A549 (cell line): Measurements from ENCODE around the gene PTP4A2. TPM values are rescaled to one million over a fixed set of nuclear protein-coding genes. Genes with fewer than 3 reads are reported as not detected.
A peak's percentile ranks its signal among the peaks of the same experiment; 100 is the strongest.

Source experiments
- ATAC-seq, 2 experiments: fragments of 200-7000 bp in 1 of 2; fragments of >200 bp in 1 of 2; cut with Nextera tagmentation in 1 of 2; cut with Tn5 transposase in 1 of 2; 3 replicates each; pipeline versions ENCODE4 v1.8.0 to v1.9.1; 2018 to 2020; ENCODE audit warnings: mild to moderate bottlenecking in 1 of 2, moderate library complexity in 1 of 2
- CTCF ChIA-PET: fragments of 300-600 bp; sonication (Branson Sonifier 250); formaldehyde crosslinking; extraction: SDS; loops from one replicate; lab custom pipeline; 2021; ENCODE audit warnings: antibody characterized with exemption, inconsistent platforms; lab: Yijun Ruan, JAX
- POLR2A ChIA-PET: fragments of 350-600 bp; formaldehyde crosslinking; extraction: SDS; loops from one replicate; lab custom pipeline; 2021; ENCODE audit warnings: antibody characterized with exemption, inconsistent platforms; lab: Yijun Ruan, JAX
- DNase-seq, 2 experiments: peaks; one replicate each; pipeline versions ENCODE4 v3.0.0 to v3.0.0-alpha.2; 2011 to 2016; ENCODE audit warnings: low read depth in 1 of 2, low spot score in 1 of 2
- FAIRE-seq: peaks from 2 replicates; lab custom pipeline; 2011; peaks lifted over from hg19 to GRCh38; lab: Jason Lieb, UNC
- H3K27ac ChIP-seq, 2 experiments: fragments of >200 bp; sonication (Bioruptor Twin); formaldehyde crosslinking; 3 replicates each; pipeline ENCODE4 v1.5.1; 2016 to 2017
- H3K4me1 ChIP-seq: fragments of >200 bp; sonication (Bioruptor Twin); formaldehyde crosslinking; 3 replicates; pipeline ENCODE4 v1.6.1; 2016
- H3K4me2 ChIP-seq: fragments of >200 bp; sonication (Bioruptor Twin); formaldehyde crosslinking; 3 replicates; pipeline ENCODE4 v1.6.1; 2016
- H3K4me3 ChIP-seq: fragments of >200 bp; sonication (Bioruptor Twin); formaldehyde crosslinking; 3 replicates; pipeline ENCODE4 v1.5.1; 2016
- H3K9me3 ChIP-seq: fragments of >200 bp; sonication (Bioruptor Twin); formaldehyde crosslinking; 3 replicates; pipeline ENCODE4 v1.6.1; 2016
- CBX8 ChIP-seq: fragments of 200-600 bp; sonication (generic); IDR thresholded peaks from 2 replicates; pipeline ENCODE4 v1.6.1; 2016
- CEBPB ChIP-seq, 2 experiments: fragments of >200 bp in 1 of 2; sonication (Bioruptor Twin) in 1 of 2; formaldehyde crosslinking in 1 of 2; IDR thresholded peaks; 2 replicates each; pipeline ENCODE4 v1.6.1; 2012 to 2016
- EHF ChIP-seq: fragments of 250-450 bp; sonication (Bioruptor Pico); IDR thresholded peaks from 2 replicates; pipeline ENCODE4 v1.5.0; 2020; ENCODE audit warnings: mild to moderate bottlenecking
- EHMT2 ChIP-seq: fragments of 200-600 bp; sonication (generic); IDR thresholded peaks from 2 replicates; pipeline ENCODE4 v1.6.1; 2016; ENCODE audit warnings: antibody characterized with exemption, low read depth, mild to moderate bottlenecking, moderate library complexity
- EP300 ChIP-seq, 2 experiments: fragments of >200 bp; sonication (Bioruptor Twin); formaldehyde crosslinking; IDR thresholded peaks; 2 replicates in 1 of 2; 3 replicates in 1 of 2; pipeline ENCODE4 v1.6.1; 2016 to 2017
- FOSL2 ChIP-seq, 2 experiments: fragments of 450-650 bp in 1 of 2; fragments of >200 bp in 1 of 2; sonication (Bioruptor Twin) in 1 of 2; formaldehyde crosslinking; IDR thresholded peaks; 2 replicates each; pipeline versions ENCODE4 v1.5.0 to v1.6.1; 2016 to 2020; ENCODE audit warnings: mild to moderate bottlenecking in 1 of 2, moderate library complexity in 1 of 2
- GATA3 ChIP-seq: IDR thresholded peaks from 2 replicates; pipeline ENCODE4 v1.6.1; 2012; ENCODE audit warnings: borderline replicate concordance
- HOXB13 ChIP-seq: fragments of 250-450 bp; sonication (Bioruptor Pico); IDR thresholded peaks from 2 replicates; pipeline ENCODE4 v1.5.0; 2020; ENCODE audit warnings: low read depth, mild to moderate bottlenecking, moderate library complexity
- HOXB5 ChIP-seq: fragments of 250-450 bp; sonication (Bioruptor Pico); IDR thresholded peaks from 2 replicates; pipeline ENCODE4 v1.5.0; 2020; ENCODE audit warnings: mild to moderate bottlenecking, moderate library complexity
- JUN ChIP-seq, 2 experiments: fragments of >200 bp; sonication (Bioruptor Twin); formaldehyde crosslinking; IDR thresholded peaks; 2 replicates in 1 of 2; 3 replicates in 1 of 2; pipeline ENCODE4 v1.6.1; 2016 to 2017
- KDM1A ChIP-seq: fragments of 200-600 bp; sonication (generic); IDR thresholded peaks from 2 replicates; pipeline ENCODE4 v1.6.1; 2016; ENCODE audit warnings: low read depth, mild to moderate bottlenecking
- MYC ChIP-seq: IDR thresholded peaks from 2 replicates; pipeline ENCODE4 v1.6.1; 2012; ENCODE audit warnings: mild to moderate bottlenecking, inconsistent platforms, low read length, improper control_type of control experiment, borderline replicate concordance
- NFE2L2 ChIP-seq: fragments of 150-350 bp; conservative IDR thresholded peaks from 2 replicates; pipeline ENCODE4 v1.6.1; 2014; ENCODE audit warnings: low read length
- POLR2AphosphoS2 ChIP-seq: conservative IDR thresholded peaks from 2 replicates; pipeline ENCODE4 v1.6.1; 2012; ENCODE audit warnings: low read length, improper control_type of control experiment, inconsistent platforms
- RCOR1 ChIP-seq: fragments of 150-350 bp; IDR thresholded peaks from 2 replicates; pipeline ENCODE4 v1.6.1; 2014; ENCODE audit warnings: antibody characterized with exemption, low read length, low read depth
- RFX5 ChIP-seq: fragments of 450-650 bp; IDR thresholded peaks from 2 replicates; pipeline ENCODE4 v1.7.1; 2014; ENCODE audit warnings: antibody characterized with exemption, mild to moderate bottlenecking, moderate library complexity
- SMC3 ChIP-seq: fragments of >200 bp; sonication (Bioruptor Twin); formaldehyde crosslinking; IDR thresholded peaks from 3 replicates; pipeline ENCODE4 v1.6.1; 2018; ENCODE audit warnings: inconsistent platforms
- SREBF2 ChIP-seq: fragments of 450-650 bp; IDR thresholded peaks from 2 replicates; pipeline ENCODE4 v1.6.1; 2014; ENCODE audit warnings: mild to moderate bottlenecking, moderate library complexity
- TFCP2L1 ChIP-seq: fragments of 250-450 bp; sonication (Bioruptor Pico); IDR thresholded peaks from 2 replicates; pipeline ENCODE4 v1.5.0; 2021; ENCODE audit warnings: mild to moderate bottlenecking
- TP53 ChIP-seq: fragments of 250-450 bp; sonication (Bioruptor Pico); IDR thresholded peaks from 2 replicates; pipeline ENCODE4 v1.5.0; 2021; ENCODE audit warnings: mild to moderate bottlenecking, moderate library complexity
- ZC3H11A ChIP-seq: fragments of 450-650 bp; IDR thresholded peaks from 2 replicates; pipeline ENCODE4 v1.6.1; 2014; ENCODE audit warnings: antibody characterized with exemption, mild to moderate bottlenecking
- ZNF302 ChIP-seq: fragments of 250-450 bp; sonication (Bioruptor Pico); IDR thresholded peaks from 2 replicates; pipeline ENCODE4 v1.9.0; 2021; ENCODE audit warnings: inconsistent platforms, mild to moderate bottlenecking, moderate library complexity
- ZSCAN20 ChIP-seq: fragments of 250-450 bp; sonication (Bioruptor Pico); IDR thresholded peaks from 2 replicates; pipeline ENCODE4 v1.8.0; 2022; ENCODE audit warnings: mild to moderate bottlenecking, moderate library complexity
- WGBS: methylation state at CpG from one replicate; pipeline ENCODE4 v1.1.6; 2017; ENCODE audit errors: missing lambda C conversion rate; 5-methylcytosine and 5-hydroxymethylcytosine counted together
- polyA plus RNA-seq, 4 experiments: library from polyadenylated mRNA; depleted of rRNA in 3 of 4; stranded (reverse); fragments of >200 nt; fragmentation: RNase III in 1 of 4; extraction: RNeasy Plus Mini Kit Qiagen cat#74134 plus additional on column Dnase treatment in 1 of 4; gene quantifications; 2 replicates in 3 of 4; 3 replicates in 1 of 4; pipeline ENCODE4 v1.2.3, GENCODE V29; 2011 to 2017
- TF ChIP-seq, protein P1 (sequence below): IDR thresholded peaks from 2 replicates; pipeline ENCODE4 v1.6.1; 2012
- TF ChIP-seq, protein P2 (sequence below): fragments of 450-650 bp; IDR thresholded peaks from 2 replicates; pipeline ENCODE4 v1.6.1; 2014; ENCODE audit warnings: antibody characterized with exemption
- TF ChIP-seq, protein P3 (sequence below): fragments of >200 bp; sonication (Bioruptor Twin); formaldehyde crosslinking; IDR thresholded peaks from 3 replicates; pipeline ENCODE4 v1.6.1; 2016
- TF ChIP-seq, protein P4 (sequence below): fragments of >200 bp; sonication (Bioruptor Twin); formaldehyde crosslinking; IDR thresholded peaks from 3 replicates; pipeline ENCODE4 v1.5.1; 2016

The PTP4A2 gene
- polyA plus RNA-seq, 2 of the 4 experiments (the other 2 are of a cell fraction), result 234 to 563 TPM

DNA sequence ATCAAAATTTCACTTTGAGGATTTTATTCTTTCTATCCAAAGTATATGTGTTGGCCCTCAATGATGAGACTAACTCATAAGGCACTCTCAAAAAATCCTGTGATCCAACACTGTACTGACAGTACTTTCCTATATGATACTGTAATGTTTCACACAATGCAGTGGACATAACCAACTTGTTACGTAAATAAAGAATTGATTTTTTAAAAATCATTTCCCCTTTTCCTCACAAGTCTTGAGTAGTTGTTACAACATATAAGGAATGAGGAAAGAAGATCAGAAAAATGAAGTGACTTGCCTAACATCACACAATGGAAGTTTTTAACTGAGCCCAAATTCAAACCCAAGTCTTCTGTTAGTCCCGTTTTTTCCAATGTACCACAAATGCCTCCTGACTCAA, 17.2 kb downstream of the PTP4A2 start:
- 0 out of 4 replicates have a peak, but pooled peaks of 1 of the 2 experiments have one; percentile 16 for TF ChIP-seq CEBPB (IDR thresholded peaks at IDR 0.05)
- TF ChIP-seq SMC3, result no peak
- DNase-seq (peak in 1 of 2 experiments; percentile 25), FAIRE-seq (no peak), ATAC-seq (no peak; a peak in 1 of 6 replicates)
- no peaks in the 10 kb centered on the region for H3K9me3 ChIP-seq
- peak overlapping the region; percentile 32 to 56 for H3K27ac ChIP-seq
- H3K4me3 ChIP-seq, result no peak overlapping the region
- ChIA-PET POLR2A (interaction anchor here (0.6 to 1.1 kb wide), 3 partner anchors 16 to 43 kb away, joined by 3 to 4 read pairs (median 3); partner anchors contain the start of gene PTP4A2), CTCF (interaction anchor here (1.0 kb wide), 1 partner anchor 43 kb away, joined by 7 read pairs; no protein-coding TSS in a partner anchor)
- peaks cover 53% of the 10 kb centered on the region for H3K4me1 ChIP-seq
- 52% methylated on average over 2 of the region's 2 CpGs for WGBS
- H3K4me2 ChIP-seq, result peak overlapping the region; percentile 48

DNA sequence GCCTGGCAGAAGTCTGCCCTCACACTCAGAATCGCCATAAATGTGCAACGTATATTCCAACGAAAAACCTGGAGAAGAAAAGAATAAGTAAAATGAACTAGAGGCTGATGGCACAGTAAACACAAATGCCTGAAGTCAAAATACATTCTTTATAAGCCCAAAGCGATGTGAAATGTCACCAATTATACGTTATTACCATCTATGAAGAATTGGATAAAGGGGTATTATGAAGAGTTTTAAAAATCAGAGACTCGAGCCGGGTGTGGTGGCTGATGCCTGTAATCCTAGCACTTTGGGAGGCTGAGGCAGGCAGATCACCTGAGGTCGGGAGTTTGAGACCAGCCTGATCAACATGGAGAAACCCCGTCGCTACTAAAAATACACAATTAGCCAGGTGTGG, 18.6 kb downstream of the PTP4A2 start:
- CTCF ChIA-PET, result interaction anchor here (1.1 kb wide), 2 partner anchors 10 to 45 kb away, joined by 3 to 4 read pairs; no protein-coding TSS in a partner anchor

DNA sequence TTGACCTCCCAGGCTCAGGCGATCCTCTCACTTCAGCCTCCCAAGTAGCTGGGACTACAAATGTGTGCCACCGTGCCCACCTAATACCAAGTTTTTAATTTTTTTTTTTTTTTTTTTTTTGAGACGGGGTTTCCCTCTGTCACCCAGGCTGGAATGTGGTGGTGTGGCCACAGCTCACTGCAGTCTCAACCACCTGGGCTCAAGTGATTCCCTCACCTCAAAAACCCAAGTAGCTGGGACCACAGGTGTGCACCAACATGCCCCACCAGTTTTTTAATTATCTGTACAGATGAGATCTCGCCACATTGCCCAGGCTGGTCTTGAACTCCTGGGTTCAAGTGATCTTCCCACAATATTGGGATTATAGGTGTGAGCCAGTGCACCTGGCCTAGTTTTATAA, 22.7 kb downstream of the PTP4A2 start:
- Histone ChIP-seq H3K9me3 (no peaks in the 10 kb centered on the region), H3K4me1 (peaks cover 38% of the 10 kb centered on the region), H3K27ac (no peak overlapping the region), H3K4me3 (no peak overlapping the region), H3K4me2 (no peak overlapping the region)
- DNase-seq (no peak), ATAC-seq (no peak), FAIRE-seq (no peak)
- ChIA-PET CTCF (interaction anchor here (0.9 to 2.3 kb wide), 2 partner anchors 20 to 48 kb away, joined by 3 to 7 read pairs; no protein-coding TSS in a partner anchor), POLR2A (interaction anchor here (0.6 kb wide), 1 partner anchor 61 kb away, joined by 3 read pairs; no protein-coding TSS in a partner anchor)
- WGBS, result 99% methylated on average over 4 of the region's 4 CpGs
- TF ChIP-seq HOXB13 (CRISPR knock-in tag) (no peak), ZC3H11A (no peak), HOXB5 (CRISPR knock-in tag) (no peak), NFE2L2 (no peak), SREBF2 (no peak), MYC (no peak), EHF (no peak)
- TF ChIP-seq, protein P1, sequence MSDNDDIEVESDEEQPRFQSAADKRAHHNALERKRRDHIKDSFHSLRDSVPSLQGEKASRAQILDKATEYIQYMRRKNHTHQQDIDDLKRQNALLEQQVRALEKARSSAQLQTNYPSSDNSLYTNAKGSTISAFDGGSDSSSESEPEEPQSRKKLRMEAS, result no peak
- TF ChIP-seq, protein P2, sequence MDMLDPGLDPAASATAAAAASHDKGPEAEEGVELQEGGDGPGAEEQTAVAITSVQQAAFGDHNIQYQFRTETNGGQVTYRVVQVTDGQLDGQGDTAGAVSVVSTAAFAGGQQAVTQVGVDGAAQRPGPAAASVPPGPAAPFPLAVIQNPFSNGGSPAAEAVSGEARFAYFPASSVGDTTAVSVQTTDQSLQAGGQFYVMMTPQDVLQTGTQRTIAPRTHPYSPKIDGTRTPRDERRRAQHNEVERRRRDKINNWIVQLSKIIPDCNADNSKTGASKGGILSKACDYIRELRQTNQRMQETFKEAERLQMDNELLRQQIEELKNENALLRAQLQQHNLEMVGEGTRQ, result no peak

More for the DNA sequence above, 18.6 kb downstream of the PTP4A2 start:
- TF ChIP-seq EHMT2 (no peak), POLR2AphosphoS2 (no peak), RFX5 (no peak), GATA3 (no peak), JUN (IDR thresholded peaks at IDR 0.05) (no peak), TP53 (no peak), RCOR1 (no peak), HOXB5 (CRISPR knock-in tag) (no peak), EP300 (IDR thresholded peaks at IDR 0.05) (no peak), SMC3 (no peak), ZNF302 (CRISPR knock-in tag) (no peak), ZSCAN20 (CRISPR knock-in tag) (no peak), CBX8 (no peak), KDM1A (no peak), FOSL2 (IDR thresholded peaks at IDR 0.05) (no peak), FOSL2 (CRISPR knock-in tag; IDR thresholded peaks at IDR 0.05) (no peak), NFE2L2 (no peak), TFCP2L1 (no peak)
- TF ChIP-seq, protein P3, sequence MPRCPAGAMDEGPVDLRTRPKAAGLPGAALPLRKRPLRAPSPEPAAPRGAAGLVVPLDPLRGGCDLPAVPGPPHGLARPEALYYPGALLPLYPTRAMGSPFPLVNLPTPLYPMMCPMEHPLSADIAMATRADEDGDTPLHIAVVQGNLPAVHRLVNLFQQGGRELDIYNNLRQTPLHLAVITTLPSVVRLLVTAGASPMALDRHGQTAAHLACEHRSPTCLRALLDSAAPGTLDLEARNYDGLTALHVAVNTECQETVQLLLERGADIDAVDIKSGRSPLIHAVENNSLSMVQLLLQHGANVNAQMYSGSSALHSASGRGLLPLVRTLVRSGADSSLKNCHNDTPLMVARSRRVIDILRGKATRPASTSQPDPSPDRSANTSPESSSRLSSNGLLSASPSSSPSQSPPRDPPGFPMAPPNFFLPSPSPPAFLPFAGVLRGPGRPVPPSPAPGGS, result no peak
- TF ChIP-seq, protein P2, result no peak
- TF ChIP-seq, protein P4, sequence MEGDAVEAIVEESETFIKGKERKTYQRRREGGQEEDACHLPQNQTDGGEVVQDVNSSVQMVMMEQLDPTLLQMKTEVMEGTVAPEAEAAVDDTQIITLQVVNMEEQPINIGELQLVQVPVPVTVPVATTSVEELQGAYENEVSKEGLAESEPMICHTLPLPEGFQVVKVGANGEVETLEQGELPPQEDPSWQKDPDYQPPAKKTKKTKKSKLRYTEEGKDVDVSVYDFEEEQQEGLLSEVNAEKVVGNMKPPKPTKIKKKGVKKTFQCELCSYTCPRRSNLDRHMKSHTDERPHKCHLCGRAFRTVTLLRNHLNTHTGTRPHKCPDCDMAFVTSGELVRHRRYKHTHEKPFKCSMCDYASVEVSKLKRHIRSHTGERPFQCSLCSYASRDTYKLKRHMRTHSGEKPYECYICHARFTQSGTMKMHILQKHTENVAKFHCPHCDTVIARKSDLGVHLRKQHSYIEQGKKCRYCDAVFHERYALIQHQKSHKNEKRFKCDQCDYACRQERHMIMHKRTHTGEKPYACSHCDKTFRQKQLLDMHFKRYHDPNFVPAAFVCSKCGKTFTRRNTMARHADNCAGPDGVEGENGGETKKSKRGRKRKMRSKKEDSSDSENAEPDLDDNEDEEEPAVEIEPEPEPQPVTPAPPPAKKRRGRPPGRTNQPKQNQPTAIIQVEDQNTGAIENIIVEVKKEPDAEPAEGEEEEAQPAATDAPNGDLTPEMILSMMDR, result no peak
- Histone ChIP-seq H3K4me2 (no peak overlapping the region), H3K9me3 (no peaks in the 10 kb centered on the region), H3K27ac (no peak overlapping the region), H3K4me3 (no peak overlapping the region), H3K4me1 (peaks cover 39% of the 10 kb centered on the region)
- WGBS, result 89% methylated on average over 10 of the region's 10 CpGs
- POLR2A ChIA-PET, result no interaction called here
- DNase-seq (no peak), ATAC-seq (no peak), FAIRE-seq (no peak)
